Fibroblast of villous mesenchyme (primary cell): ENCODE data around the gene SLC12A3. TPM values are rescaled to one million over a fixed set of nuclear protein-coding genes. Genes with fewer than 3 reads are reported as not detected.

ENCODE experiments used
- DNase-seq: peaks from one replicate; pipeline ENCODE4 v3.0.0-alpha.2; 2010; ENCODE audit warnings: low read depth
- H3K4me3 ChIP-seq: 2 replicates; pipeline ENCODE4 v1.5.1; 2011; ENCODE audit warnings: low read depth, mild to moderate bottlenecking, low read length
- total RNA-seq: library from RNA; depleted of rRNA; stranded (reverse); fragments of >200 nt; gene quantifications from 2 replicates; pipeline ENCODE4 v1.2.3, GENCODE V29; 2012
- TF ChIP-seq, protein P1 (sequence below): IDR thresholded peaks from 2 replicates; pipeline ENCODE4 v1.5.1; 2012; ENCODE audit warnings: low read depth, mild to moderate bottlenecking, low read length; ENCODE audit not compliant: insufficient read depth

The SLC12A3 gene
- total RNA-seq, 1 donor, result not detected

GRCh38 chr16:56888806-56889205, 23.8 kb downstream of the SLC12A3 start:
- no peak for DNase-seq
- TF ChIP-seq, protein P1, sequence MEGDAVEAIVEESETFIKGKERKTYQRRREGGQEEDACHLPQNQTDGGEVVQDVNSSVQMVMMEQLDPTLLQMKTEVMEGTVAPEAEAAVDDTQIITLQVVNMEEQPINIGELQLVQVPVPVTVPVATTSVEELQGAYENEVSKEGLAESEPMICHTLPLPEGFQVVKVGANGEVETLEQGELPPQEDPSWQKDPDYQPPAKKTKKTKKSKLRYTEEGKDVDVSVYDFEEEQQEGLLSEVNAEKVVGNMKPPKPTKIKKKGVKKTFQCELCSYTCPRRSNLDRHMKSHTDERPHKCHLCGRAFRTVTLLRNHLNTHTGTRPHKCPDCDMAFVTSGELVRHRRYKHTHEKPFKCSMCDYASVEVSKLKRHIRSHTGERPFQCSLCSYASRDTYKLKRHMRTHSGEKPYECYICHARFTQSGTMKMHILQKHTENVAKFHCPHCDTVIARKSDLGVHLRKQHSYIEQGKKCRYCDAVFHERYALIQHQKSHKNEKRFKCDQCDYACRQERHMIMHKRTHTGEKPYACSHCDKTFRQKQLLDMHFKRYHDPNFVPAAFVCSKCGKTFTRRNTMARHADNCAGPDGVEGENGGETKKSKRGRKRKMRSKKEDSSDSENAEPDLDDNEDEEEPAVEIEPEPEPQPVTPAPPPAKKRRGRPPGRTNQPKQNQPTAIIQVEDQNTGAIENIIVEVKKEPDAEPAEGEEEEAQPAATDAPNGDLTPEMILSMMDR, result no peak
- no peak overlapping the region for H3K4me3 ChIP-seq

GRCh38 chr16:56889206-56889605, 24.2 kb downstream of the SLC12A3 start:
- TF ChIP-seq, protein P1, result no peak

DNA sequence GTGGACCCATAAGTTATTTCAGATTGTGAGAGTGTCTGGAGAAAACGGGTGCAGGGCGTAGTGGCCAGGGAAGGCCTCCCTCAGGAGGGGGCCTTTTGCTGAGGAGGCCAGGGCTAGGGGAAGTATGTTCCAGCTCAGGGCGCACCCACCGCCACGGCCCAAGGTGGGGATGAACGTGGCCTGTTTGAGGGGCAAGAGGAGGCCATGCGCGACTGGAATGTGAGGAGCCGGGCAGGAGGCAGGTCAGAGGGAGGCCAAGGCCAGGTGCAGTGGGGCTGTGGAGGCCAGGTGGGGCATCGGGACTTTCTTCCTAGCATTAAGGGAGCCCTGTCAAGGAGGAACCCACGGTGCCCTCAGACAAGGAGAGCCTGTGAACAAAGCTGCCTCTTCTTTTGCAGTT, 26.7 kb downstream of the SLC12A3 start:
- no peak for DNase-seq
- H3K4me3 ChIP-seq, result no peak overlapping the region
- TF ChIP-seq, protein P1, result no peak

More at GRCh38 chr16:56889206-56889605, 24.2 kb downstream of the SLC12A3 start:
- DNase-seq, result no peak
- H3K4me3 ChIP-seq, result no peak overlapping the region

GRCh38 chr16:56892705-56893104, 27.7 kb downstream of the SLC12A3 start:
- H3K4me3 ChIP-seq, result no peak overlapping the region
- no peak for DNase-seq
- TF ChIP-seq, protein P1, result no peak

GRCh38 chr16:56894331-56894917, 29.4 kb downstream of the SLC12A3 start:
- TF ChIP-seq, protein P1, result no peak
- H3K4me3 ChIP-seq, result no peak overlapping the region
- DNase-seq, result no peak

DNA sequence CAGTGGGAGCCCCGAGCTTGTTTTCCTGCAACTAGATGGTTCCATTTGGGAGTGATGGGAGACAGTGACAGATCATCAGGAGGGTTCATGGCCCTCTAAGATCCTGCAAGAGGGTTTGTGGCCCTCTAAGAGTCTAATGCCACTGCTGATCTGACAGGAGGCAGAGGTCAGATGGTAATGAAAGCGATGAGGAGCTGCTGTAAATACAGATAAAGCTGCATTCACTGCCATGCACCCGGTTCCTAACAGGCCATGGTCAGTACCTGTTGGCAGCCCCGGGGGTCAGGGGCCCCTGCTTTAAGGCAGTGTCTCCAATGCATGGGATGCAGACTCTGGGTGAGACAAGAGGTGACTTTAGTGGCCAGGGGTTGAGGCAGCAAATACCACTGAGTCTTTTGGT, 30.8 kb downstream of the SLC12A3 start:
- TF ChIP-seq, protein P1, result no peak
- DNase-seq, result no peak

GRCh38 chr16:56896244-56896643, 31.2 kb downstream of the SLC12A3 start:
- TF ChIP-seq, protein P1, result no peak
- no peak for DNase-seq

More for the DNA sequence above, 30.8 kb downstream of the SLC12A3 start:
- no peak overlapping the region for H3K4me3 ChIP-seq

More at GRCh38 chr16:56896244-56896643, 31.2 kb downstream of the SLC12A3 start:
- no peak overlapping the region for H3K4me3 ChIP-seq
